Panc1 (cell line): Measurements from ENCODE around the gene GRM7.

Experiments
- CTCF ChIP-seq: fragments of 450-650 bp; IDR thresholded peaks from 2 replicates; pipeline ENCODE4 v1.5.1; 2017; ENCODE audit warnings: mild to moderate bottlenecking
- REST ChIP-seq, 2 experiments: IDR thresholded peaks; 2 replicates each; pipeline ENCODE4 v1.6.1; 2011 to 2012; ENCODE audit warnings: low read depth in 2 of 2, control low read depth in 1 of 2, low read length in 1 of 2, mild to moderate bottlenecking in 1 of 2, moderate library complexity in 1 of 2; ENCODE audit not compliant: insufficient read depth in 1 of 2

DNA sequence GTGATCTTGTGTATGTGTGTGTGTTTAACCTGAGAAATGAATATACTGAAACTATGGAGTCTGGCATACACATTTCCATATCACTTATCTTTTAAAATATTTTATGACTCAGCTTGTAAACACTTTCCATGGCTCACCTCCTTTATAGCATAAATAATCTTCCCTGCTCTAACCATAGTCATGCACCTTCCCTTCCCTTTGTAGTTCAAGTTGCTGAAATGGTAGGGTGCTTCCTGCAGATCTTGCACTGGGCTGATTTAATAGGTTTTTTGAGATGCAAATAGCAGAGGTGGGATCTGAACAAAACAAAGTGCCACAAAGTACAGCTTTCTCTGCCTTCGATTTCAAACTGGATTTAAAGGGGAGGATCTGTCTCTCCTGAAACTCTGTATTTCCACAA is 928.0 kb downstream of the GRM7 start:
- TF ChIP-seq CTCF, result no peak
- no peak for TF ChIP-seq REST (IDR thresholded peaks at IDR 0.05; ENCODE audit: insufficient read depth in 1 of 2, low read depth in 2 of 2, low read length in 1 of 2)
